OCI-LY3 (cell line): Measurements from ENCODE around the gene HEMK1.

Experiments used
- EZH2phosphoT487 ChIP-seq: fragments of 200-600 bp; shearing (Covaris generic); IDR thresholded peaks from 2 replicates; pipeline ENCODE4 v1.6.1; 2018; ENCODE audit warnings: antibody characterized with exemption, mixed run types, low read depth
- TF ChIP-seq, protein P1 (sequence below): fragments of 200-600, 300-600 bp; sonication (generic); IDR thresholded peaks from 2 replicates; pipeline ENCODE4 v1.5.1; 2014; ENCODE audit warnings: antibody characterized with exemption, low read length, low read depth

DNA sequence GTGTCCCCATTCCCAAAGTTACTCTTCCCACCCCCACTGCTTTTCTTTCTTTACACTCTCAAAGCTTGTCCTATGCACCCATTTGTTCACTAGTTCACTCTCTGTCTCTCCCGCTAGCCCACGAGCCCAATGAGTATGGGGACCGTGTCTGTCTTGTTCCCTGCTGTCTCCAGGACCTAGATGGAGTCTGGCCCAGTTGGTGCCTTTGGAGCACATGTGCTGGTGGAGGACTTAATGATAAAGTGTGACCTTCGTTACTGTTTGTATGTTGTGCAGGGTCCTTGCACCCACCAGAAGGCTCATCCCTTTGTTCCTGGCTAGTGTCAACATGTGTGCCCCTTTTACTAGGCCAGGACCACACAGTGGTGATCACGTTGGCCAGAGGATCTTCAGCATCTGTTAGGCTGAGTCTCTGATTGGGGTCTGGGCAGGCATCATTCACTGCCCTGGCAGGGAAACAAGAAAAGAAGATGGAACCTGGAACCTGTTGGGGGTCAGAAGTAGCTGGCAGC lies 34.8 kb downstream of the HEMK1 start:
- TF ChIP-seq, protein P1, sequence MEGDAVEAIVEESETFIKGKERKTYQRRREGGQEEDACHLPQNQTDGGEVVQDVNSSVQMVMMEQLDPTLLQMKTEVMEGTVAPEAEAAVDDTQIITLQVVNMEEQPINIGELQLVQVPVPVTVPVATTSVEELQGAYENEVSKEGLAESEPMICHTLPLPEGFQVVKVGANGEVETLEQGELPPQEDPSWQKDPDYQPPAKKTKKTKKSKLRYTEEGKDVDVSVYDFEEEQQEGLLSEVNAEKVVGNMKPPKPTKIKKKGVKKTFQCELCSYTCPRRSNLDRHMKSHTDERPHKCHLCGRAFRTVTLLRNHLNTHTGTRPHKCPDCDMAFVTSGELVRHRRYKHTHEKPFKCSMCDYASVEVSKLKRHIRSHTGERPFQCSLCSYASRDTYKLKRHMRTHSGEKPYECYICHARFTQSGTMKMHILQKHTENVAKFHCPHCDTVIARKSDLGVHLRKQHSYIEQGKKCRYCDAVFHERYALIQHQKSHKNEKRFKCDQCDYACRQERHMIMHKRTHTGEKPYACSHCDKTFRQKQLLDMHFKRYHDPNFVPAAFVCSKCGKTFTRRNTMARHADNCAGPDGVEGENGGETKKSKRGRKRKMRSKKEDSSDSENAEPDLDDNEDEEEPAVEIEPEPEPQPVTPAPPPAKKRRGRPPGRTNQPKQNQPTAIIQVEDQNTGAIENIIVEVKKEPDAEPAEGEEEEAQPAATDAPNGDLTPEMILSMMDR = no peak
- no peak for TF ChIP-seq EZH2phosphoT487
